Muscle of back (tissue), 11 donors: Measurements from ENCODE around the gene ZBTB7C. TPM values are rescaled to one million over a fixed set of nuclear protein-coding genes. Genes with fewer than 3 reads are reported as not detected.

Experiments
- DNase-seq, 3 donors: peaks; one replicate each; pipeline versions ENCODE4 v3.0.0 to v3.0.0-alpha.2; 2013
- polyA plus RNA-seq, 10 donors: library from polyadenylated mRNA; unstranded; fragments of 120-200 nt; gene quantifications; one replicate each; pipeline ENCODE4 v1.2.1, GENCODE V29; 2013; ENCODE audit not compliant: insufficient read length in 10 of 10

The ZBTB7C gene
- polyA plus RNA-seq, 10 donors = 2.6 to 5.8 (median 3.8) TPM

GRCh38 chr18:47978603-47979002 is 430.6 kb downstream of the ZBTB7C start:
- no peak for DNase-seq

GRCh38 chr18:47978141-47978540 is 431.0 kb downstream of the ZBTB7C start:
- DNase-seq = no peak

Other genes starting within 250 kb of the ZBTB7C start
- 10 to 100 TPM; 25.4 to 43.6 (median 34.2) TPM for gene CTIF, start 129.6 kb upstream of the ZBTB7C start, polyA plus RNA-seq